Measurements from ENCODE around the gene RAB11FIP4.

Gene RAB11FIP4

GRCh38 chr17:31566992-31567373 lies 175.5 kb downstream of the RAB11FIP4 start:
- Histone ChIP-seq H3K9ac (ENCODE audit: low read length) (no peak overlapping the region), H2AFZ (ENCODE audit: low read depth, low read length, severe bottlenecking) (no peak overlapping the region), H3K27ac (ENCODE audit: low read depth, low read length) (no peak overlapping the region), H3K9me2 (replicated peaks; ENCODE audit: insufficient read depth, low read length) (no peaks in the 10 kb centered on the region), H3F3A (ENCODE audit: insufficient read depth) (no peaks in the 10 kb centered on the region), H3K27me3 (ENCODE audit: low read length) (no peaks in the 10 kb centered on the region), H3K4me2 (ENCODE audit: low read depth, low read length, poor library complexity, severe bottlenecking) (no peak overlapping the region), H3K4me3 (ENCODE audit: insufficient read depth, low read length, poor library complexity, severe bottlenecking) (no peak overlapping the region), H3K36me3 (ENCODE audit: low read length) (no peaks in the 10 kb centered on the region), H3K79me2 (ENCODE audit: insufficient read depth, low read length) (no peaks in the 10 kb centered on the region), H3K9me3 (ENCODE audit: insufficient read depth, low read length) (no peaks in the 10 kb centered on the region), H4K20me1 (ENCODE audit: low read depth, low read length) (no peaks in the 10 kb centered on the region)
- no peak for TF ChIP-seq EZH2phosphoT487 (conservative IDR thresholded peaks at IDR 0.05; ENCODE audit: low read length)
- TF ChIP-seq, protein P1, sequence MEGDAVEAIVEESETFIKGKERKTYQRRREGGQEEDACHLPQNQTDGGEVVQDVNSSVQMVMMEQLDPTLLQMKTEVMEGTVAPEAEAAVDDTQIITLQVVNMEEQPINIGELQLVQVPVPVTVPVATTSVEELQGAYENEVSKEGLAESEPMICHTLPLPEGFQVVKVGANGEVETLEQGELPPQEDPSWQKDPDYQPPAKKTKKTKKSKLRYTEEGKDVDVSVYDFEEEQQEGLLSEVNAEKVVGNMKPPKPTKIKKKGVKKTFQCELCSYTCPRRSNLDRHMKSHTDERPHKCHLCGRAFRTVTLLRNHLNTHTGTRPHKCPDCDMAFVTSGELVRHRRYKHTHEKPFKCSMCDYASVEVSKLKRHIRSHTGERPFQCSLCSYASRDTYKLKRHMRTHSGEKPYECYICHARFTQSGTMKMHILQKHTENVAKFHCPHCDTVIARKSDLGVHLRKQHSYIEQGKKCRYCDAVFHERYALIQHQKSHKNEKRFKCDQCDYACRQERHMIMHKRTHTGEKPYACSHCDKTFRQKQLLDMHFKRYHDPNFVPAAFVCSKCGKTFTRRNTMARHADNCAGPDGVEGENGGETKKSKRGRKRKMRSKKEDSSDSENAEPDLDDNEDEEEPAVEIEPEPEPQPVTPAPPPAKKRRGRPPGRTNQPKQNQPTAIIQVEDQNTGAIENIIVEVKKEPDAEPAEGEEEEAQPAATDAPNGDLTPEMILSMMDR (IDR thresholded peaks at IDR 0.05; ENCODE audit: insufficient read depth, low read length, poor library complexity, severe bottlenecking): no peak

DNA sequence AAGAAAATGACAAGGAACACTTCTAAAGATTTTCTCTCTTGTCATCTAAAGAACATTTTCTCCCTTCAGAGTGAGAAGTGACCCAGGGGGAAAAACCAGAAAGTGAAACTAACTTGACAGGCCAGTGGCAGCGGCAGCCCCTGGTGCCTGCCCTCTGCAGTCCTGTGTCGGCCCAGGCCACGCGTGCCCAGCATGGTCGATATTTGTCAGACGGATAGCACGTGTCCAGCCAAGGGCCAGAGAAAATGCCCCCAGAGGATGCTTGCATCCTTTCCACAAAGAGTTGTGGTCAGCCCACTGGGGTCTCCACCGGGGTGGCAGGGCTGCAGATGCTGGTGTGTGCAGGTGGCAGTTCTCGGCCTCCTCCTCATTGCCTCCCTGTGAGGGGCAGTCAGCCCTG lies 176.6 kb downstream of the RAB11FIP4 start:
- Histone ChIP-seq H3K4me3 (ENCODE audit: insufficient read depth, low read length, poor library complexity, severe bottlenecking) (no peak overlapping the region), H3K9me2 (replicated peaks; ENCODE audit: insufficient read depth, low read length) (no peaks in the 10 kb centered on the region), H3K27me3 (ENCODE audit: low read length) (no peaks in the 10 kb centered on the region), H3K9ac (ENCODE audit: low read length) (no peak overlapping the region), H4K20me1 (ENCODE audit: low read depth, low read length) (no peaks in the 10 kb centered on the region), H3K79me2 (ENCODE audit: insufficient read depth, low read length) (no peaks in the 10 kb centered on the region), H3F3A (ENCODE audit: insufficient read depth) (no peaks in the 10 kb centered on the region), H2AFZ (ENCODE audit: low read depth, low read length, severe bottlenecking) (no peak overlapping the region), H3K9me3 (ENCODE audit: insufficient read depth, low read length) (no peaks in the 10 kb centered on the region), H3K4me2 (ENCODE audit: low read depth, low read length, poor library complexity, severe bottlenecking) (no peak overlapping the region), H3K27ac (ENCODE audit: low read depth, low read length) (no peak overlapping the region), H3K36me3 (ENCODE audit: low read length) (no peaks in the 10 kb centered on the region)
- TF ChIP-seq, protein P1 (IDR thresholded peaks at IDR 0.05; ENCODE audit: insufficient read depth, low read length, poor library complexity, severe bottlenecking): no peak
- no peak for TF ChIP-seq EZH2phosphoT487 (conservative IDR thresholded peaks at IDR 0.05; ENCODE audit: low read length)

DNA sequence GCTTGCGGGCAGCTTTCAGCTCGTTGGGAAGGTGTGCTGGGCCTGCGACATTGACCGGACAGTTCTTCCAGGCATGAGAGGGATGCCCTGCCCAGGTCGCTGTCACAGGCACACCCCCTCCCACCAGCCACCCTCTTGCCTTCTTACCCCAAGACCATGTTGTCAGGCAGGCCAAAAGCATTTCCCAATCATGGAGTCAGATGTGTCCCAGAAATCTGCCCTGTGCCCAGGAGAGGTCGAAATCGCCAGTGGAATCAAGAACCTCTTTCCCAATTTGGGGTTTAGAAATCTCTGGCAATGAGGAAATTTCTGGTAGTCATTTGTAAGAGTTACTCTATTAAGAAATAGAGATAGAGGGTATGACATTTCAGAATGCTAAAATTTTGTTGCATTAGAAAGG lies 177.1 kb downstream of the RAB11FIP4 start:
- Histone ChIP-seq H3K27me3 (ENCODE audit: low read length) (no peaks in the 10 kb centered on the region), H3K36me3 (ENCODE audit: low read length) (no peaks in the 10 kb centered on the region), H3F3A (ENCODE audit: insufficient read depth) (no peaks in the 10 kb centered on the region), H3K9ac (ENCODE audit: low read length) (no peak overlapping the region), H3K9me2 (replicated peaks; ENCODE audit: insufficient read depth, low read length) (no peaks in the 10 kb centered on the region), H3K9me3 (ENCODE audit: insufficient read depth, low read length) (no peaks in the 10 kb centered on the region), H4K20me1 (ENCODE audit: low read depth, low read length) (no peaks in the 10 kb centered on the region), H3K4me3 (ENCODE audit: insufficient read depth, low read length, poor library complexity, severe bottlenecking) (no peak overlapping the region), H3K79me2 (ENCODE audit: insufficient read depth, low read length) (no peaks in the 10 kb centered on the region), H3K27ac (ENCODE audit: low read depth, low read length) (no peak overlapping the region), H2AFZ (ENCODE audit: low read depth, low read length, severe bottlenecking) (no peak overlapping the region), H3K4me2 (ENCODE audit: low read depth, low read length, poor library complexity, severe bottlenecking) (no peak overlapping the region)
- no peak for TF ChIP-seq EZH2phosphoT487 (conservative IDR thresholded peaks at IDR 0.05; ENCODE audit: low read length)
- TF ChIP-seq, protein P1 (IDR thresholded peaks at IDR 0.05; ENCODE audit: insufficient read depth, low read length, poor library complexity, severe bottlenecking): no peak
